Measurements from ENCODE around the gene CCDC154.

CCDC154 gene

GRCh38 chr16:1430214-1430758 is 14.1 kb downstream of the CCDC154 start:
- no peaks in the 10 kb centered on the region for H3K36me3 ChIP-seq (ENCODE audit: control insufficient read depth, insufficient read depth, low read length)

GRCh38 chr16:1429631-1430030 is 14.7 kb downstream of the CCDC154 start:
- TF ChIP-seq, protein P1, sequence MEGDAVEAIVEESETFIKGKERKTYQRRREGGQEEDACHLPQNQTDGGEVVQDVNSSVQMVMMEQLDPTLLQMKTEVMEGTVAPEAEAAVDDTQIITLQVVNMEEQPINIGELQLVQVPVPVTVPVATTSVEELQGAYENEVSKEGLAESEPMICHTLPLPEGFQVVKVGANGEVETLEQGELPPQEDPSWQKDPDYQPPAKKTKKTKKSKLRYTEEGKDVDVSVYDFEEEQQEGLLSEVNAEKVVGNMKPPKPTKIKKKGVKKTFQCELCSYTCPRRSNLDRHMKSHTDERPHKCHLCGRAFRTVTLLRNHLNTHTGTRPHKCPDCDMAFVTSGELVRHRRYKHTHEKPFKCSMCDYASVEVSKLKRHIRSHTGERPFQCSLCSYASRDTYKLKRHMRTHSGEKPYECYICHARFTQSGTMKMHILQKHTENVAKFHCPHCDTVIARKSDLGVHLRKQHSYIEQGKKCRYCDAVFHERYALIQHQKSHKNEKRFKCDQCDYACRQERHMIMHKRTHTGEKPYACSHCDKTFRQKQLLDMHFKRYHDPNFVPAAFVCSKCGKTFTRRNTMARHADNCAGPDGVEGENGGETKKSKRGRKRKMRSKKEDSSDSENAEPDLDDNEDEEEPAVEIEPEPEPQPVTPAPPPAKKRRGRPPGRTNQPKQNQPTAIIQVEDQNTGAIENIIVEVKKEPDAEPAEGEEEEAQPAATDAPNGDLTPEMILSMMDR (IDR thresholded peaks at IDR 0.05): no peak
- no peak overlapping the region for H2AFZ ChIP-seq
- no peak overlapping the region for H3K27ac ChIP-seq
- H3K79me2 ChIP-seq: no peaks in the 10 kb centered on the region
- no peaks in the 10 kb centered on the region for H3K27me3 ChIP-seq (ENCODE audit: control insufficient read depth, insufficient read depth, low read length)
- no peaks in the 10 kb centered on the region for H3K4me1 ChIP-seq
- no peaks in the 10 kb centered on the region for H3K9me3 ChIP-seq (ENCODE audit: control insufficient read depth, low read length)
- no peak overlapping the region for H3K4me2 ChIP-seq (ENCODE audit: low read length)
- no peaks in the 10 kb centered on the region for H3K36me3 ChIP-seq (ENCODE audit: control insufficient read depth, insufficient read depth, low read length)
- H3K4me3 ChIP-seq (ENCODE audit: low read depth, low read length): no peak overlapping the region
- H3K9ac ChIP-seq: no peak overlapping the region

More at GRCh38 chr16:1430214-1430758, 14.1 kb downstream of the CCDC154 start:
- H3K9ac ChIP-seq: no peak overlapping the region
- H3K4me2 ChIP-seq (ENCODE audit: low read length): no peak overlapping the region
- no peaks in the 10 kb centered on the region for H3K4me1 ChIP-seq
- no peaks in the 10 kb centered on the region for H3K27me3 ChIP-seq (ENCODE audit: control insufficient read depth, insufficient read depth, low read length)
- H3K27ac ChIP-seq: no peak overlapping the region
- H2AFZ ChIP-seq: no peak overlapping the region
- H3K9me3 ChIP-seq (ENCODE audit: control insufficient read depth, low read length): no peaks in the 10 kb centered on the region
- no peak overlapping the region for H3K4me3 ChIP-seq (ENCODE audit: low read depth, low read length)
- TF ChIP-seq, protein P1 (IDR thresholded peaks at IDR 0.05): no peak
- no peaks in the 10 kb centered on the region for H3K79me2 ChIP-seq

DNA sequence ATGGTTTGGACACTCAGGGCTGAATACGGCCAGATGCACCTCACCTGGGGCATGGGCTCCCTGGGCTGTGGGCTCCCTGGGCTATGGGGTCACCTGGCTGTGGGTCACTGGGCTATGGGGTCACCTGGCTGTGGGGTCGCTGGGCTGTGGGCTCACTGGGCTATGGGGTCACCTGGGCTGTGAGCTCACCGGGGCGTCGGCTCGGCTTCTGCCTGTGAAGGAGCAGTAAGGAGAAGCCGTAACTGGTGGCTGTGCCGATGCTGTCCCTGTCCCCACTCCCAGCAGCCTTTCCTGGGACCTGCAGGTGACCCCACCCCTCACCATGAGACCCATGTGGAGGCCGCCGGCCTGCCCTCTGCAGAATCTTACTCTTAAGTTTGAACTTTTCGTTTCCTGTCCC is 15.3 kb downstream of the CCDC154 start:
- Histone ChIP-seq H3K36me3 (ENCODE audit: control insufficient read depth, insufficient read depth, low read length) (no peaks in the 10 kb centered on the region), H3K4me1 (no peaks in the 10 kb centered on the region), H3K4me2 (ENCODE audit: low read length) (no peak overlapping the region), H3K79me2 (no peaks in the 10 kb centered on the region), H2AFZ (no peak overlapping the region), H3K9ac (no peak overlapping the region), H3K9me3 (ENCODE audit: control insufficient read depth, low read length) (no peaks in the 10 kb centered on the region), H3K4me3 (ENCODE audit: low read depth, low read length) (no peak overlapping the region), H3K27me3 (ENCODE audit: control insufficient read depth, insufficient read depth, low read length) (no peaks in the 10 kb centered on the region), H3K27ac (no peak overlapping the region)
- TF ChIP-seq, protein P1 (IDR thresholded peaks at IDR 0.05): no peak

DNA sequence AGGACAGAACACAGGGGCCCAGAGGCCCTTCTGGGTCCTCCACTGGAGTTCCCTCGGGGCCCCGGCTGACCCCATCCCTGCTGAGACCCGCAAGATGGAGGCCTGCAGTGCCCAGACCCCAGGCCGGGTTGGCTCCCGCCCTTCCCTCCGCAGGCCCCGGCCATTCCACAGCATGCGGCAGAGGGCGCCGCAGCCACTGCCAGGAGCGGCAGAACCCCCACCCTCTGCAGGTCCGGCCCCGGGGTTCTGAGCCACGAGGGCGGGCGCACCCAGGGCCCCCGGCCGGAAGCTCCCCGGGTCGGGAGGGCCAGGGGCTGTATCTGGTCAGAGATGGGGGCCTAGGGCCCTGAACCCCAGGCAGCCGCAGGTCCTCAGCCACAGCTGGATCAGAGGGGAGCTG is 15.8 kb downstream of the CCDC154 start:
- H3K27me3 ChIP-seq (ENCODE audit: control insufficient read depth, insufficient read depth, low read length): no peaks in the 10 kb centered on the region
- H3K9ac ChIP-seq: no peak overlapping the region

More for the DNA sequence above, 15.8 kb downstream of the CCDC154 start:
- TF ChIP-seq, protein P1 (IDR thresholded peaks at IDR 0.05): no peak
- H3K4me3 ChIP-seq (ENCODE audit: low read depth, low read length): no peak overlapping the region
- H3K9me3 ChIP-seq (ENCODE audit: control insufficient read depth, low read length): no peaks in the 10 kb centered on the region
- no peak overlapping the region for H3K27ac ChIP-seq
- no peak overlapping the region for H2AFZ ChIP-seq
- no peaks in the 10 kb centered on the region for H3K79me2 ChIP-seq
- no peak overlapping the region for H3K4me2 ChIP-seq (ENCODE audit: low read length)
- no peaks in the 10 kb centered on the region for H3K36me3 ChIP-seq (ENCODE audit: control insufficient read depth, insufficient read depth, low read length)
- H3K4me1 ChIP-seq: no peaks in the 10 kb centered on the region
